ENCODE measurements around the gene EML6.

- TF ChIP-seq CTCF (IDR thresholded peaks at IDR 0.05) (no peak), POLR2A (IDR thresholded peaks at IDR 0.05) (no peak)
Measured at GRCh38 chr2:54787270-54787669, 63.8 kb downstream of the EML6 start.

Measured in Peyer's patch (tissue), 4 donors.